C4-2B (cell line): Measurements from ENCODE around the gene GID8.
A peak's percentile ranks its signal among the peaks of the same experiment; 100 is the strongest.

Source experiments
- H3K27ac ChIP-seq: fragments of 450-650 bp; 2 replicates; pipeline ENCODE4 v1.5.1; 2017
- ZFX ChIP-seq: fragments of 450-650 bp; IDR thresholded peaks from 2 replicates; pipeline ENCODE4 v1.6.1; 2017
- TF ChIP-seq, protein P1 (sequence below): fragments of 450-650 bp; conservative IDR thresholded peaks from 2 replicates; pipeline ENCODE4 v1.5.1; 2017; ENCODE audit warnings: mild to moderate bottlenecking

GID8 gene

GRCh38 chr20:62905536-62906117, 32.3 kb upstream of the GID8 start:
- no peak overlapping the region for H3K27ac ChIP-seq
- TF ChIP-seq, protein P1, sequence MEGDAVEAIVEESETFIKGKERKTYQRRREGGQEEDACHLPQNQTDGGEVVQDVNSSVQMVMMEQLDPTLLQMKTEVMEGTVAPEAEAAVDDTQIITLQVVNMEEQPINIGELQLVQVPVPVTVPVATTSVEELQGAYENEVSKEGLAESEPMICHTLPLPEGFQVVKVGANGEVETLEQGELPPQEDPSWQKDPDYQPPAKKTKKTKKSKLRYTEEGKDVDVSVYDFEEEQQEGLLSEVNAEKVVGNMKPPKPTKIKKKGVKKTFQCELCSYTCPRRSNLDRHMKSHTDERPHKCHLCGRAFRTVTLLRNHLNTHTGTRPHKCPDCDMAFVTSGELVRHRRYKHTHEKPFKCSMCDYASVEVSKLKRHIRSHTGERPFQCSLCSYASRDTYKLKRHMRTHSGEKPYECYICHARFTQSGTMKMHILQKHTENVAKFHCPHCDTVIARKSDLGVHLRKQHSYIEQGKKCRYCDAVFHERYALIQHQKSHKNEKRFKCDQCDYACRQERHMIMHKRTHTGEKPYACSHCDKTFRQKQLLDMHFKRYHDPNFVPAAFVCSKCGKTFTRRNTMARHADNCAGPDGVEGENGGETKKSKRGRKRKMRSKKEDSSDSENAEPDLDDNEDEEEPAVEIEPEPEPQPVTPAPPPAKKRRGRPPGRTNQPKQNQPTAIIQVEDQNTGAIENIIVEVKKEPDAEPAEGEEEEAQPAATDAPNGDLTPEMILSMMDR, result no peak
- TF ChIP-seq ZFX, result no peak

GRCh38 chr20:62906209-62906608, 31.7 kb upstream of the GID8 start:
- TF ChIP-seq, protein P1, result no peak
- TF ChIP-seq ZFX, result no peak

DNA sequence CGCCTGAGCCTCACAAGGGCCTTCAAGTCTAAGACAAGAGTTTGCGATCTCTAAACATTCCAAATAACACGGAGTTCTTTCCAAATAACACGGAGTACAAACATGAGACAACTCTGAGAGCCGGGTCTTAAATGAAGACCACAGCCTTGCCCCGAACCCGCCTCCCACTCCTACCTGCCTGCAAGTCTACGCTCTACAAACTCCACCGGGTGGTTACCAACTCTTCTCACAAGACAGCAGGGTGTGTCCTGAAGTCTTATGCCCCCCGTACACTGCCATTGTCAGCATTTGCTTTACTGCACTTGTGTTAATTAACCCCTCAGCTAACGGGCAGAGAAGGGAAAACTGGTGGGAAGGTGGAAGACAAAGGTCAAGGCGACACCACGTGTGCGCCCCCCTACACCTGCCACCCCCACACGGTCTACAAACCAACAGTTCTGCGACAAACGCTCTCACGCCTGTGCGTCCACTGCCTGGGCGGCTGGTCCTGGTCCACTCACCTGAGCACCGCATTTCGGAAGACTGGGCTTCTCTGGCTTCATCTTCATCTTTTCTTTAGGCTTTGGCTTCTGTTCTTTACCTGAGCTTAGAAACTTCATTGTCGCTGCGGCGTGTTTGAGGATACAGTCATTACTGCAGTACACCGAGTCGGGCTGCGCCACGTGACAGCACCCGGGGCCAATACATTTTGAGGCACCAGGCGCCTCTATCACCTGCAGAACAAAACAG, 31.1 kb upstream of the GID8 start:
- H3K27ac ChIP-seq, result no peak overlapping the region
- TF ChIP-seq, protein P1, result no peak
- no peak for TF ChIP-seq ZFX

More at GRCh38 chr20:62906209-62906608, 31.7 kb upstream of the GID8 start:
- no peak overlapping the region for H3K27ac ChIP-seq

DNA sequence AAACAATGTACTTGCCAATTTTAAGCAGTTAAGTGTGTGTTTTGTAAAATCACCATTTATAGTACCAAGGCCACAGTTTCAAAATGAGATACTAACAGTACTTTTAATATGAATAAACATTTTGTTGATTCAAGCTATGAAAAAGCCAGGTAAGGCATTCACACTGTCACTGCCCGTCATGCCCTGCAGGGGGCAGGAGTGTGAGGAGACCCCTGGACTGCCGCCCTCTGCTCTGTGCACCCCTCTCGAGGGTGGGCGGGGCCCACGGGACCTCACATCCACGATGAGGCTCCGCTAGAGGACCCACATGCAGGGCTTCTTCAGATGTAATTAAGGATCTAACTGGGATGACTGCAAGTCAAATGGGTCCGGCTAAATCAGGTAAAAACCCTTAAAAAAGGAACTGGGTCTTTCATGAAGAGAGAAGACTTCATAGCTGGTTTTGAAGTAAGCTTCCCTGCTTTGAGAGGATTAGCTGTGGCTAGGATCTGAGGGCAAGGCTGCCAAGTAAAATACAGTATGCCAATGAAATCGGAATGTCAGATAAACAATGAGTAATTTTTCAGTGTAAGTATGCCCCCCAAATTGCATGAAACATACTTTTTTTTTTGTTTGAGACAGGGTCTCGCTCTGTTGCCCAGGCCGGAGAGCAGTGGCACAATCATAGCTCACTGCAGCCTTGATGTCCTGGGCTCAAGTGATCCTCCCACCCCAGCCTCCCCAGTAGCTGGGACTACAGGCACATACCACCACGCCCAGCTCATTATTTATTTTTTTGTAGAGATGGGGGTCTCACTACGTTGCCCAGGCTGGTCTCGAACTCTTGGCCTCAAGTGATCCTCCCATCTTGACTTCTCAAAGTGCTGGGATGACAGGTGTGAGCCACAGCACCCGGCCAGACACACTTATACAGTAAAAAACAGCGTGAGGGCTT, 30.3 kb upstream of the GID8 start:
- TF ChIP-seq ZFX, result no peak
- TF ChIP-seq, protein P1, result peak; percentile 75
- no peak overlapping the region for H3K27ac ChIP-seq

GRCh38 chr20:62908971-62909791, 28.8 kb upstream of the GID8 start:
- H3K27ac ChIP-seq, result no peak overlapping the region
- no peak for TF ChIP-seq ZFX
- TF ChIP-seq, protein P1, result no peak

- no peak overlapping the region for H3K27ac ChIP-seq
- no peak for TF ChIP-seq ZFX
- TF ChIP-seq, protein P1, result no peak
Observed at GRCh38 chr20:62910217-62910766, 27.7 kb upstream of the GID8 start.
